ENCODE data around the gene GPR132.
A peak's percentile ranks its signal among the peaks of the same experiment; 100 is the strongest.

The GPR132 gene

DNA sequence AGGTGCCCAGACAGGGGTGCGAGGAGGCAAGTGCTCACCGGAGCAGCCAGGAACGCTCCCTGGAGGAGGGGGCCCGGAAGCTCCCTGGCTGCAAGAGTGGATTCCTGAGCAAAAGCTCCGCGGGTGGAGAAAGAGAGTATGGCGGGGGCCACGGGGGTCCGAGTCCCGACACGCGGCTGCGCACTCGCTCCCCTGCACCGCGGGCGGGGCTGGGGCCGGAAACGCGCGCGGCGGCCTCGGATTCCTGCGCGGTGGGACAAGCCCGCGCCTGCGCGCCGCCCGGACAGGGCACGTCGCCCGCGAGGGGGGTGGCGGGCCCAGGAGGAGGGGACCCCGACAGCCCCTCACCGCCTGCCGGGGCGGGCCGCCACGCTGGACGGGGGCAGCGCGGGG is 27.8 kb upstream of the GPR132 start:
- peak in 25 of 42 donors; percentile 17 to 70 (median 51) for DNase-seq
- intact Hi-C loops (cut with DNase I): loop anchor here (5.0 to 10.0 kb wide), 2 partner anchors 74 to 192 kb away; partner anchors contain the start of gene JAG2

DNA sequence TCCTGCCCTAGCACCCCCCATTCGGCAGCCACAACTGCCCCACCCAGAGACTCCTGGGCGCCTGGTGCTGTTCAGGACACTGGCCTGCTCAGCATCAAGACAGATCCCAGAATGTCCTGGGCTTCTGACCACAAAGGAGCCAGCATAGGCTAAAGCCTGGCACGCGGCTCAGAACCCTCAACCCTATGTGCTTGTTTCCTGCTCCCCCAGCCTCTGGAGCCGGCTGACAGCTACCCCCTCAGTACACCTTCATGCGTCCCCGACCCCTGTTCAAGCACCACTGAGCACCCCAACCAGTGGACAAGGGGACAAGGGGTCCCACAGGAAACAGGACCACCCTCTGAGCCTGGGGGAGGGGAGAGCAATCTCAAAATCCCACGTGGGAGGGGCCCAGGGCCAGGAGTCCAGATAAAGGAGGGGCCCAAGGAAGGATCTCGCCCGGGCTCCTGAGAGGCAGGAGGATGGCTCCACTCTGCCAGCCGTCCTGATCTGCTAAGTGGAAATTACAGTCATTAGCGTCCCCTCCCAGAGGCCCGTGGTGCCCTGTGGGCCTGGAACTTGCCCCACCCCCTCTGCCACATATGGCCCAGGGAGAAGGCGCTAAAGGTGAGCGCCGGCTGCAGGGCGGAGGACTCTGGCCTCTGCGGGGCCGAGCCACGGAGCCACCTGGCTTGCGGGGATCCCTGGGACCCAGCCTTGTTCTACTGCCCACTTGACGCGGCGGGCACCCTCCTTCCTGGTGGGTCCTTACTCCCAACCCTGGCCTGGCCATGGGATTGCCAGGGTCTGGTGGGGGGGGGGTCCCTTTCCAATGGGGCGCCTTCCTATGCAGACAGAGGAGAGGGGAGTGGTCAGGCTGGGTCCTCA is 27.2 kb upstream of the GPR132 start:
- DNase-seq: peak in 4 of 42 donors; percentile 9 to 30 (median 15)
- intact Hi-C loops (cut with DNase I): loop anchor here (5.0 to 10.0 kb wide), 2 partner anchors 75 to 192 kb away; partner anchors contain the start of gene JAG2

DNA sequence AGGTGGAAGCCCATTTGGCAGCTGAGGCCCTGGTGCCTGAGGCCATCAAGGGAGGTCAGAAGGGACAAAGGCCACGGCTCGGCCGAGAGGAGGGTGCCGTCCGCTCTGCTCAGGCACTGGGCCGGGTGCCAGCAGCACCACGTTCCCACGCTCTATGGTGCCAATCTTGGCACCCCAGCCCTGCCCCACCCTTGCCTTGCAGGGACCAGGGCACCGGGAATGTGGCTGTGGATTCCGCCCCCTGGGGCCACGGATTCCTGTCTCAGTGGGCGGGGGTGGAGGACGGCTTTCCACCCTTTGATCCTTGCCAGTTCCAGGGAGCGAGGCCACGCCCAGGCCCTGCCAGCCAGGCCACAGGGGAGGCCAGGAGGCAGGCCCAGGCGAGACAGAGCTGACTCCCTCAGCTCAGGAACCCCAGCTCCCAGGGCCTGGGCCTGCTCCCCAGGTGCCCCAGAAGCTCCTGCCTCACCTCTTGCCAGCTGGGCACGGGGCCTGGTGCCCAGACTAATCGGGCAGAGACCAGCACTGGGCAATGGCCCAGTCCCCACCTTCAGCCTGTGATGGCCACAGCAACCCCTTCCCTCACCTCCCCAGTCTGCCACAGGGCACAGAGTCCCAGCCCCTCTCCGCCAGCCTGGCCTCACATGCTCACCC is 26.4 kb upstream of the GPR132 start:
- intact Hi-C loops (cut with DNase I): loop anchor here (5.0 to 10.0 kb wide), 2 partner anchors 76 to 193 kb away; partner anchors contain the start of gene JAG2
- peak in 4 of 42 donors; percentile 8 to 33 (median 25) for DNase-seq

DNA sequence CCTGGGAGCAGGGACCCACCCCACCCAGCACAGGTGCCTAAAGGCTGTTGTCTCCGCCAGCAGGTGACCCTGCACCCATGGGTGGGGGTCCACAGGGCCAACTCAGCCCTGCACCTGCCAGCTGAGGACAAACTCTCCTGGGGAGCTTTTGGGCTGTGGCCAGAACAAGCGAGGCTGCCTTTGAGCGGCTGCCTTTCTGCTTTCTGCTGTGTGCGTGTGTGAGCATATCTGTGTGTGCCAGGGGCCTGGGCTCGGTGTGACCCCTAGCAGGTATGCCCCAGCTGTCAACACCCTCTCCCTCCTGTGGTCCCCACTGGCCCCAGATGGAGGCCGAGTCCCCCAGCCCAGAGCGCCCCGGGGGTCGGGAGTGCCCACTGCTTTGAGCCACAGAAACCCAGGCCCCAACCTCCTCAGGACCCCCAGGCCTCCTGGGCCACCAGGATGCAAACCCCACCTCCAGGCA is 25.9 kb upstream of the GPR132 start:
- DNase-seq: peak in 3 of 42 donors; percentile 7 to 27 (median 15)

DNA sequence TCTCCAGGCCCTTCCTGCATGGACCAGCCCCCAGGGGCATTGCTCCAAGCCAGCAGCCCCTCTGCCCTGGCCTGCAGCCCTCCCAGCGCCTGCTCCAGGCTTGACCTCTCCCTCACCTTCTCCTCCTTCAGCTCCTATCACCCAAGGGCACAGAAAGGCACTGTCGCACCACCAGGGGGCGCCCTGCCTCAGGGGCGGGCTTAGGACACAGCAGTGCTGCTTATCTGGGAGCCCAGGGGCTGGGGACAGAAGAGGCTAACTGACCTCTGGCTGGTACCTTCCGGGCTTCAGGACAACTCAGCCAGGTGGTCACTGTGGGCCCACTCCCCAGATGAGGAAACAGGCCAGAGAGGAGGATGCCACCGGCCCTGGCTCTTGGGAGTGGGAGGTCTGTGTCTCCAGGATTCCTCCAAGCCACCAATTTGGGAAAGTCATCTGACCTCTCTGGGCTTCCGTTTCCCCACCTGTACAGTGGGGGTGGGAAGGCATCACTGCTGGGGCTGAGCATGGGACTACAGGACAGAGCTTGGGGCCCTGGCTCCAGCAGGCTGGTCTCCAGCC is 25.3 kb upstream of the GPR132 start:
- peak; percentile 58 to 93 (median 84) for DNase-seq
- intact Hi-C loops (cut with DNase I): loop anchor here (5.0 to 10.0 kb wide), 2 partner anchors 77 to 194 kb away; partner anchors contain the start of gene JAG2

More for the DNA sequence above, 25.9 kb upstream of the GPR132 start:
- intact Hi-C loops (cut with DNase I): loop anchor here (5.0 to 10.0 kb wide), 2 partner anchors 76 to 194 kb away; partner anchors contain the start of gene JAG2

DNA sequence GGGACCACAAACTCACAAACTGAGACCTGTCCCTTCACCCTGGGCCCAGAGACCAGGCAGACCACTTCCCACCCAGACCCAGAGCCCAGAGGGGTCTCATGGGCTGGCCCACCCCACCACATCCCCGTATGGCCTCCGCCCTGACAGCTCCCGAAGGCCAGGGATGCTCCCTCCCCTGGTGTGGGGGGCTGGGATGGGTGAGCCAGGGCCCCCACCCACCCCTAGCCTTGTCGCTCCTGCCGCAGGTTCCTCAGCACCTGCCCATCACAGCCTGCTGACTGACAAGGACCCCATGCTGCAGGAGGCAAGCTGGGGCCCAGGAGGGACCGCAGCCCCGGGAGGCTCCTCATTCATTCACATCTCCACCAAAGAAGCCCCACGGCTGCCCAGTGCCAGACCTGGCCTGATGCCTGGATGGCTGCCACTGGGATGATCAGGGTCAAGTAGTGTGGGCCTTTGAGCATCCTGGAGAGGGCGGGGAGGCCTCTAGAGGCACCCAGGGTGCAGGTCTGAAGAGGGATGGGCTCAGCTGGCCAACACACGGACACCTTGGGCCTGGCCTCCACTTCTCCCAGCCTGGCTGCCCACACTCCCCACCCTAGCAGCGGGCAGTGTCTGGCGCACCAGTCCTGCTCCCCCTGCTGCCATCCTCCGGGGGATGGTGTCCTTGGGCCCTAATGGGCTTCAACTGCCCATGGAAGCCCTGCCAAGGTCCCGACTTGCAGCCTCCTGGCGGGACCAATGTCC is 24.7 kb upstream of the GPR132 start:
- DNase-seq: peak in 4 of 42 donors; percentile 7 to 21 (median 10)
- intact Hi-C loops (cut with DNase I): loop anchor here (5.0 to 10.0 kb wide), 2 partner anchors 77 to 195 kb away; partner anchors contain the start of gene JAG2

DNA sequence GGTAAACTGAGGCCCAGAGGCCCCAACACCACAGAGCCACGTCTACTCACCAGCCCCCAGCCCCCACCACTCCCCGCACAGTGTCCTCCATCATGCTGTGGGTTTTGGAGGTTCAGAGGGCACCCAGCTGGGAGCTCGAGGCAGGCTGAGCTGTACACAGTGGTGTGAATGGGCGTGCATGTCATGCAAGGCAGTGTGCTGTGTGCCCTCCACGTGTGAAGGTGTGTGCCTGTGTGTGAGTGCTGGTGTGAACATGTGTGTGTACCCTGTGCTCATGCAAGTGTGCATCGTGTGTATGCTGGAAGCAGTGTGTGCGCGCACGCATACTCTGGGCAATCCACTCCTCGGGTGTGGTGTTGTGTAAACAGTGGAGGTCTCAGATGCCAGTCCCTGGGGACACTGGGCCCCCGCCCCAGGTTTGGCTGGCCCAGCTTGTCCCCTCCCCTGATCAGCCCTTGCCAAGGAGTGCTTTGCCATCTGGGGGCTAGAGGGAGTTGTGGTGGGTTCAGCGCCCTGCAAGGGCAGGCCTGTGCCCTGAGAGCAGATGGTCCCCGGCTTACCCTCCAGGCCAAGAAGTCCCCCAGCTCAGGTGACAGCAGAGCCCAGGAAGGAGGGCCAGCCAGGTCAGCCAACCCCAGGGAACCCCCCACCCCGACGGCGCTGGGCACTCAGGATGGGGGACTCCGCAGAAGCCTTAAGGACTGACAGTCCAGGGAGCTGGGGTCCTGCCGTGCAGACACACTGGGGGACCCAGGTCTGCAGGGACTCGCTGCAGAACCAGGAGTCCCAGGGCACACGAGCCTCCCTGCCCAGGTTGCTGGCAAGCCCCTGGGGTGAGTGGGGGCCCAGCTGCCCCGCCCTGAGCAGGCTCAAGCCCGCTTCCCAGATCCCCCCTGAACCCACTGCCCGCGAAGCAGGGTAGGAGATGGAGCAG is 23.8 kb upstream of the GPR132 start:
- DNase-seq: peak in 4 of 42 donors; percentile 7 to 31 (median 14)
- intact Hi-C loops (cut with DNase I): no loop called here

DNA sequence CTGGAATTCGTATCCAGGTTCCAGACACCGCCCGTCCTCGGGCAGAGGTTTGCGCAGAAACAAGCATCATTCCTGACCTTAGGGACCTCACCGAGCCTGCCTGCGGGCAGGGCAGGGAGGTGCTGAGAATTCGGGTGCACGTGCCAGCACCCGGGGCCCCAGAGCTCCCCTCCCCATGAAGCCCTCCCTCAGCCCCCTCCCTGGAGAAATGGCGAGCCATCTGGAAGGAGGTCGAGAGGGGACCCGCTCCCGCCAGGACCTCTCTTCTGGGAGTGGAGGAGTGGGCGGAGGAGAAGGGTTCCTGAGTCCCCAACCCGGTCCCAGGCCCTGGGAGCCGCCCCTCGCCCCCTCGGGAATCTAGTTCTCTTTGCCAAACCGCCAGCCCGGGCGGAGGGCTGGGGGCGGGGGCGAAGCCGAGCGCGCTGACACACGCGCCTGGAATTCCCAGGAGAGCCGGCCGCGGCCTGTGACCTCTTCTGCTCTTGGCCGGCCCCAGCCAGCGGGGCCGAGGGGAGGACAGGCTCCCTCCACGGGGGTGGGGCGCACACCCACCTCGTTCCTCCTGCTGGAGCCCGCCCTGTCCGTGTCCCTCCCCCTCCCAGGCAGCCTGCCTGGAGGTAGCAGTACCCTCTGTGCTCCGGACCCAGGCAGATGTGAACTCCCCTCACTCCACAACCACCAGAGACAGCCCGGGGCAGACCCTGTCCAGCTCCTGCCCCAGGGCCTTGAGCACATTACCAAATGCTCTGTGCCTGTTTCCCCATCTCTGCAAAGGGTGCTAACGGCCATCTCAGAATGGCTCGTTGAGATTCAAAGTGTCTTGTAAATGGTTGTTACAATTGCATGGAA is 23.0 kb upstream of the GPR132 start:
- DNase-seq: peak in 6 of 42 donors; percentile 5 to 33 (median 10)
- intact Hi-C loops (cut with DNase I): no loop called here

DNA sequence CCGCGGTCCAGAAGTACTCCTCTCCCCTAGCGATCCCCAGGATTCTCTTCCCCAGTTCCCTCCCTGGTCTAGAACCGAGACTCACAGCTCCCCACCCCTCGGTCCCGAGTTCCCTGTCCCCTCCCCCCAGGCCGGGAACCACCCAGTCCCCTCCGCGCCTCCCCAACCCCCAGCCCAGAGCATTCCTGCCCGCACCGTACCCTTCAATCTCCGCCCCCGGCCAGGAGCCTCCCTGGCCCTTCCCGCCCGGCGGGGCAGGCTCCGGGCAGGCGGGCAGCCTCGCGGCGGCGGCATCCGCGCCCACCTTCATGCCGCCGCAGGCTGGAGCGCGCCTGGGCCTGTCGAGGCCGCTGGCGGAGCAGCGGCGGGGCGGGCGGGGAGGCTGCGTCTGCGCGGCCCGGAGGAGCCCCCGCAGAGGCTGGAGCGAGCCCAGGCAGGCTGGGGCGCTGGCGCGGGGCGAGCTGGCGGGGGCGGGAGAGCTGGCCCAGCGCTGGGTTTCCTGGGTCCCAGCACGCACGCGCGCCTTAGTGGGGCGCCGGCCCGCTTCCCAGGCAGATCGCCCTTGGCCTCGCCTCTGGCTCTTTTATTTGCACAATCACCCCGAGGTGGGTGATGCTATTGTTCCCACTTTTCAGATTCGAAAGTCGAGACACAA is 22.2 kb upstream of the GPR132 start:
- intact Hi-C loops (cut with DNase I): no loop called here
- peak in 7 of 42 donors; percentile 6 to 38 (median 20) for DNase-seq

DNA sequence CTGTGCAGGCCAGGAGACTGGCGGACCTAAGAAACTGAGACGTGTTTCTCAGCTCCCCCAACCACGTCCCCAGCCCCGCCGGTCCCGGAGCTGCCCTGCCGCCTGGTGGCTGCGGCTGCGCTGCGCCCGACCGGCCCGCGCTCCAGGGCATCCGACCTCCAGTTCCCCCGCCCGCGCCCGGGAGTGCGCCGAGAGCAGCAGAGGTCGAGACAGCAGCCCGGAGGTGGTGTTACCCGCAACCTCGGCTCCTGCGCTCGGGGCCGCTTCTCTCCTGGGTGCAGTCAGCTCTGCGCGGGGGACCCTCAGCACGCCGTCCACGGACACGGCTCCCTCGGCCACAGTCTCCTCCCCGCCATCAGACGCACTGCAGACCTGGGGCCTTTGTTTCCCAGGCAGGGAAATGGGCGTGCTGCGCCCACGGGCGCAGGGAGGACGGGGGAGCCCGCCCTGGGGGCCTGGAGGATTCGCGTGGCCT is 21.6 kb upstream of the GPR132 start:
- DNase-seq: peak in 37 of 42 donors; percentile 41 to 79 (median 63)

DNA sequence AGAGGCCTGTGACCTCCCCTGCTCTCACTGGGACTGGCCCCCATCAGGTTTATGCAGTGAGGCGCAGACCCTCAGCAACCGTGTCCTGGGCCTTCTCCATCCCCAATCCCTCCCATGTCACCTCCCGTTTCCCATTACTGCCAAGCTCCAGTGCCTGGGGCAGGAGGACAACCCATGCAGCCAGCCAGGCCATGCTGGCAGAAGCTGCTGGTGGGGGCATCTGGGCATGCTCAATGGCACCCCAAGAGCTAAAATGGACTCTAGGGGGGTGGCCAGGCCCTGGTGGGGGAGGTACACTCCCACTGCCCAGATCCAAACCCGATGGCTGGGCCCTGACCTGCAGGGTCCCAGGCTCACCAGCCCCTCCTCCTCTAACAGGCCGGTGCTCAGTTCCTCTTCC is 20.5 kb upstream of the GPR132 start:
- peak in 5 of 42 donors; percentile 1 to 26 (median 14) for DNase-seq
- intact Hi-C loops (cut with DNase I): no loop called here

More for the DNA sequence above, 21.6 kb upstream of the GPR132 start:
- intact Hi-C loops (cut with DNase I): no loop called here

DNA sequence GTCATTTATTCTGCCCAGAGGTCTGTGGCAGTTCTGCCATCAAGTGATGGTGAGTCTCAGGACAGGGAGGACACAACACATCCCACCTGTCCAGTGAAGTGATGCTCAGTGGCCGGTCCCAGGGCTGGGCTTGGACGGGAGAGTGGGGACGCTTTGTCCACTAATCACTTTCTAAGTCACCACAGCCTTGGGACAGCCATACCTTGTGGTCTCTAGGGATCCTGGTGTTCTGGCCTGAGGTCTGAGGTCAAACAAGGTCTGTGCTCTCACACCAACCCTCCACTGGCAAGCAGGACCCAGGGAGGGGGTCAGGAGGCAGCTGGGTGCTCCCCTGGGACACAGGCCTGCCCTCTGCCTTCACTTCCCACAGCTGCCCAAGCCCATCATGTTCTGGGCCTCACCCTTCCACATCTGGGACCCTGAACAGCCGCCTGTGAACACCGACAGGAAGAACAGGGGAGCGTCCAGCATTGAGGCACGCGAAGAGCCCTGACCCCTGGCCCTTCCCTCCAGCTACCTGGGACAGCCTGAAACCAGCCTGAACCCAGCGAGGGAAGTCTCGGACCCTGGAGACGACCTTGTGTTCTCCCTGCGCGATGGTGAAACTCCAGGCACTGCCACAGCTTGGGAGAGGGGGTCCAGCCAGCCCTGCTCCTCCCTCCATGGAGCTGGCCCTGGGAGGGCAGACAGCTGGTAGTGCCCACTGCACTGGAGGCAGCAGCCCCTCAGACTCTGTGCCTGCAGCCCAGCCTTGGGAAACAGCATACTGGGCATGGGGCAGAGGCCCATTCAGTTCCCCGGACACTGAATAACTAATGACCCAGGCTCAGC is 19.7 kb upstream of the GPR132 start:
- intact Hi-C loops (cut with DNase I): no loop called here

DNA sequence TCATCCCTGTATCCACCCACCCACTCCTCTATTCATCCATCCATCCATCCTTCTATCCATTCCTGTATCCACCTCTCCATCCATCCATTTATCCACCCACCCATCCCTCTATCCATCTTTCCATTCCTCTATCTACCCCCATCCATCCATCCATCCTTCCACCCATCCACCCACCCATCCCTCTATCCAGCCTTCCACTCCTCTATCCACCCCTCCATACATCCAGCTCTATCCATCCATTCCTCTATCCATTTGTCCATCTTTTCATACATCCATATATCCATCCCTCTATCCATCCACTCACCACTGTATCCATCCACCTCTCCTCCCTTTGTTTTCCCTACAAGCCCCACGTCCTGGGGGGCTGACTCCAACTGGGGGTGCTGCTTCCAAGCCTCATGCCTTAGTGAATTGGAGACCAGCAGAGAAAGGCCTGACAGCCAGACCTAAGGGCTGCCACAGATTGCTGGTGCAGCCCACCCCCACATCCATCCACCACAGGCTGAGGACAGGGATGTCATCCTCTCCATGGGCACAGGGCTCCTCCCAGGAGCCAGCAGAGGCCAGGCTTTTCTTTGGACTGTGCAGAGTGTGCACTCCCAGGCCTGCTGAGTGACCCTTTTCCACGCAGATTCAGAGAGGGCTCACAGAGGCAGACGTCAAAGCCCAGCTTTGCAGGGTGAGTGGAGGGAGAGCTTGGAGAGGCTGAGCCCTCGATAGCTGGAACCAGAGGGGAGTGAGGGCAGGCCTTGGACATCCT is 18.9 kb upstream of the GPR132 start:
- DNase-seq: peak in 2 of 42 donors; percentile 2 to 10
- intact Hi-C loops (cut with DNase I): no loop called here

More for the DNA sequence above, 19.7 kb upstream of the GPR132 start:
- peak in 4 of 42 donors; percentile 4 to 11 (median 10) for DNase-seq

DNA sequence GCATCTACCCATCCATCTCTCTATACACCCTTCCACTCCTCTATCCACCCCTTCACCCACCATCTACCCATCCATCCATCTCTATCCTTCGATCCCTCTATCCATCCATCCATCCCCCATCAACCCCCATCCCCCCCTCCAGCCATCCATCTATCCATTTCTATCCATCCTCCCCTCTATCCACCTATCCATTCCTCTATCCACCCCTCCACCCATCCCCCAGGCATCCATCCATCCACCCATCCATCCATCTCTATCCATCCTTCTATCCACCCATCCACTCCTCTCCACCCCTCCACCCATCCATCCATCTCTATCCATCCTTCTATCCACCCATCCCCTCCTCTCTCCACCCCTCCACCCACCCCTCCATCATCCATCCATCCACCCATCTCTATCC is 17.5 kb upstream of the GPR132 start:
- no peak for DNase-seq
- intact Hi-C loops (cut with DNase I): no loop called here

Measured in head of caudate nucleus (tissue), 42 donors.